ENCODE data around the gene OGT. TPM values are rescaled to one million over a fixed set of nuclear protein-coding genes. Genes with fewer than 3 reads are reported as not detected.
A peak's percentile ranks its signal among the peaks of the same experiment; 100 is the strongest.
"Not testable (repeated sequence)": the region's sequence is repeated elsewhere in the genome, so short reads cannot be mapped to it uniquely, and the experiment has no call there.

OGT gene
- total and polyA plus RNA-seq, 2 donors: 95.0 to 168 TPM

DNA sequence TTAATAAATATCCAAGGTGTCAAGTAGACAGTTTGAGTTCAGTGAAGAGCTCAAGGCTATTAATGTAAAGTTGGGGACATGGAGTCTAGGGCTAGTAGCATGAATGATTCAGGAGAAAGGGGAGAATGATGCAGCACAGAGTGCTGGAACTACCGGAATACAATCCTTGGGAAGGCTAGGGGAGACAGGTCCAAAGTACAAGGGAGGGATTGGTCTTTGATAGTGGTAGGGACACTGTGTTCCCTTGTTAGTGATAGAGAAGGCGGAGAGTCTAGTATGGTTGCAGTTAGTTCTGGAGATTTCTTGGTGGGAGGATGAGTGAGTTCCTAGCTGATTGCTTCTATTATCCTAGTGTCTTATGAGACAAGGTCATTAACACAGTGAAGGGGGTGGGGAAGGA is 54.0 kb downstream of the OGT start:
- Histone ChIP-seq H3K4me1 (ENCODE audit: control insufficient read depth in 2 of 2, insufficient read depth in 2 of 2, low read length in 2 of 2) (no peaks in the 10 kb centered on the region), H3K27me3 (ENCODE audit: control insufficient read depth in 2 of 2, insufficient read depth in 1 of 2, low read length in 1 of 2) (no peaks in the 10 kb centered on the region), H3K9me3 (ENCODE audit: control insufficient read depth in 2 of 2, insufficient read depth in 1 of 2, low read length in 1 of 2) (no peaks in the 10 kb centered on the region), H3K27ac (ENCODE audit: low read depth in 1 of 2, low read length in 1 of 2) (no peak overlapping the region), H3K4me3 (ENCODE audit: low read length in 2 of 2) (no peak overlapping the region), H3K36me3 (ENCODE audit: control insufficient read depth in 2 of 2, insufficient read depth in 2 of 2, low read length in 1 of 2) (no peaks in the 10 kb centered on the region)
- whole genome bisulfite sequencing: 98% methylated on average over 2 of the region's 2 CpGs
- DNase-seq (ENCODE audit: low read depth in 6 of 9, low spot score in 9 of 9): no peak

GRCh38 chrX:71593210-71593609 is 60.3 kb downstream of the OGT start:
- 95% methylated on average over 6 of the region's 8 CpGs for WGBS
- not testable (repeated sequence) for H3K9me3 ChIP-seq (ENCODE audit: control insufficient read depth in 2 of 2, insufficient read depth in 1 of 2, low read length in 1 of 2); DNase-seq (ENCODE audit: low read depth in 6 of 9, low spot score in 9 of 9)

DNA sequence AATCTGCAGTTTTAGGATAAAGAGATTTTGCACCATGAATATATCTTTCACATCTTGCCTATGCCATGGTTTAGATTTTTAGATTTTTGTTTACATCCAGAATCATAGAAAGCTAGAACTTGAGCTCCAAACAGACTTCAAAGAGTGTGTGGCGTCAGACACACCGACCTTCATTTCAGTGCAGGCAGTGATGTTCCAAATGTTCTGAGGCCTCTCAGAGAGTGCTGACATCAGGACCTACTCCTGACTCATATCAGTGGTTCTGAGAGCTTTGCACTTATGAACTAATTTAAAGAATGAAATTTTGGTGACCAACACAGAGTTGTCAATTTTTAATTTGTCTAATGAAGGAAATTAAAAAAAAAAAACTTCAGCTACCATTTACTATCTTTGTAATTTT is 67.1 kb downstream of the OGT start:
- 93% methylated on average over 2 of the region's 2 CpGs for WGBS
- peaks cover 31 to 34% of the 10 kb centered on the region in 2 donors for H3K36me3 ChIP-seq (ENCODE audit: control insufficient read depth in 2 of 2, insufficient read depth in 2 of 2, low read length in 1 of 2)

More at GRCh38 chrX:71593210-71593609, 60.3 kb downstream of the OGT start:
- not testable (repeated sequence) for H3K27ac ChIP-seq (ENCODE audit: low read depth in 1 of 2, low read length in 1 of 2); H3K4me3 ChIP-seq (ENCODE audit: low read length in 2 of 2); H3K4me1 ChIP-seq (ENCODE audit: control insufficient read depth in 2 of 2, insufficient read depth in 2 of 2, low read length in 2 of 2); H3K27me3 ChIP-seq (ENCODE audit: control insufficient read depth in 2 of 2, insufficient read depth in 1 of 2, low read length in 1 of 2)
- peaks cover 8 to 11% of the 10 kb centered on the region in 2 donors for H3K36me3 ChIP-seq (ENCODE audit: control insufficient read depth in 2 of 2, insufficient read depth in 2 of 2, low read length in 1 of 2)

DNA sequence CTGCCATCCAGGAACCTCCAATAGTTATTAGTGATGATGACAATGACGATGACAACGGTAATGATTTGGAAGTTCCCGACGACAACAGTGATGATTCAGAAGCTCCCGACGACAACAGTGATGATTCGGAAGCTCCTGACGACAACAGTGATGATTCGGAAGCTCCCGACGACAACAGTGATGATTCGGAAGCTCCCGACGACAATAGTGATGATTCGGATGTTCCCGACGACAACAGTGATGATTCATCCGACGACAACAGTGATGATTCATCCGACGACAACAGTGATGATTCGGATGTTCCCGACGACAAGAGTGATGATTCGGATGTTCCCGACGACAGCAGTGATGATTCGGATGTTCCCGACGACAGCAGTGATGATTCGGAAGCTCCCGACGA is 70.7 kb downstream of the OGT start:
- Histone ChIP-seq H3K4me1 (ENCODE audit: control insufficient read depth in 2 of 2, insufficient read depth in 2 of 2, low read length in 2 of 2) (peaks cover 0 to 15% of the 10 kb centered on the region in 2 donors), H3K27ac (ENCODE audit: low read depth in 1 of 2, low read length in 1 of 2) (no peak overlapping the region), H3K4me3 (ENCODE audit: low read length in 2 of 2) (no peak overlapping the region), H3K27me3 (ENCODE audit: control insufficient read depth in 2 of 2, insufficient read depth in 1 of 2, low read length in 1 of 2) (no peaks in the 10 kb centered on the region), H3K9me3 (ENCODE audit: control insufficient read depth in 2 of 2, insufficient read depth in 1 of 2, low read length in 1 of 2) (no peaks in the 10 kb centered on the region), H3K36me3 (ENCODE audit: control insufficient read depth in 2 of 2, insufficient read depth in 2 of 2, low read length in 1 of 2) (peaks cover 28 to 36% of the 10 kb centered on the region in 2 donors)
- DNase-seq (ENCODE audit: low read depth in 6 of 9, low spot score in 9 of 9): no peak
- 98% methylated on average over 33 of the region's 33 CpGs for WGBS

More for the DNA sequence above, 67.1 kb downstream of the OGT start:
- Histone ChIP-seq H3K27me3 (ENCODE audit: control insufficient read depth in 2 of 2, insufficient read depth in 1 of 2, low read length in 1 of 2) (no peaks in the 10 kb centered on the region), H3K4me3 (ENCODE audit: low read length in 2 of 2) (no peak overlapping the region), H3K9me3 (ENCODE audit: control insufficient read depth in 2 of 2, insufficient read depth in 1 of 2, low read length in 1 of 2) (no peaks in the 10 kb centered on the region), H3K4me1 (ENCODE audit: control insufficient read depth in 2 of 2, insufficient read depth in 2 of 2, low read length in 2 of 2) (no peaks in the 10 kb centered on the region), H3K27ac (ENCODE audit: low read depth in 1 of 2, low read length in 1 of 2) (no peak overlapping the region)
- DNase-seq (ENCODE audit: low read depth in 6 of 9, low spot score in 9 of 9): no peak

DNA sequence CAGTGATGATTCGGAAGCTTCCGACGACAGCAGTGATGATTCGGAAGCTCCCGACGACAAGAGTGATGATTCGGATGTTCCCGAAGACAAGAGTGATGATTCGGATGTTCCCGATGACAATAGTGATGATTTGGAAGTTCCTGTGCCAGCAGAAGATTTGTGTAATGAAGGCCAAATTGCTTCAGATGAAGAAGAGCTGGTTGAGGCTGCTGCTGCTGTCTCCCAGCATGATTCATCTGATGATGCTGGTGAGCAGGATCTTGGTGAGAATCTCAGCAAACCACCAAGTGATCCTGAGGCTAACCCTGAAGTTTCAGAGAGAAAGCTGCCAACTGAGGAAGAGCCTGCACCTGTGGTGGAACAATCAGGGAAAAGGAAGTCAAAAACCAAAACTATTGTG is 71.2 kb downstream of the OGT start:
- H3K4me1 ChIP-seq (ENCODE audit: control insufficient read depth in 2 of 2, insufficient read depth in 2 of 2, low read length in 2 of 2): peaks cover 0 to 15% of the 10 kb centered on the region in 2 donors
- 96% methylated on average over 10 of the region's 10 CpGs for WGBS
- no peak for DNase-seq (ENCODE audit: low read depth in 6 of 9, low spot score in 9 of 9)
- no peak overlapping the region for H3K27ac ChIP-seq (ENCODE audit: low read depth in 1 of 2, low read length in 1 of 2)
- no peaks in the 10 kb centered on the region for H3K9me3 ChIP-seq (ENCODE audit: control insufficient read depth in 2 of 2, insufficient read depth in 1 of 2, low read length in 1 of 2)
- H3K27me3 ChIP-seq (ENCODE audit: control insufficient read depth in 2 of 2, insufficient read depth in 1 of 2, low read length in 1 of 2): no peaks in the 10 kb centered on the region
- H3K4me3 ChIP-seq (ENCODE audit: low read length in 2 of 2): no peak overlapping the region
- H3K36me3 ChIP-seq (ENCODE audit: control insufficient read depth in 2 of 2, insufficient read depth in 2 of 2, low read length in 1 of 2): peaks cover 31 to 41% of the 10 kb centered on the region in 2 donors

DNA sequence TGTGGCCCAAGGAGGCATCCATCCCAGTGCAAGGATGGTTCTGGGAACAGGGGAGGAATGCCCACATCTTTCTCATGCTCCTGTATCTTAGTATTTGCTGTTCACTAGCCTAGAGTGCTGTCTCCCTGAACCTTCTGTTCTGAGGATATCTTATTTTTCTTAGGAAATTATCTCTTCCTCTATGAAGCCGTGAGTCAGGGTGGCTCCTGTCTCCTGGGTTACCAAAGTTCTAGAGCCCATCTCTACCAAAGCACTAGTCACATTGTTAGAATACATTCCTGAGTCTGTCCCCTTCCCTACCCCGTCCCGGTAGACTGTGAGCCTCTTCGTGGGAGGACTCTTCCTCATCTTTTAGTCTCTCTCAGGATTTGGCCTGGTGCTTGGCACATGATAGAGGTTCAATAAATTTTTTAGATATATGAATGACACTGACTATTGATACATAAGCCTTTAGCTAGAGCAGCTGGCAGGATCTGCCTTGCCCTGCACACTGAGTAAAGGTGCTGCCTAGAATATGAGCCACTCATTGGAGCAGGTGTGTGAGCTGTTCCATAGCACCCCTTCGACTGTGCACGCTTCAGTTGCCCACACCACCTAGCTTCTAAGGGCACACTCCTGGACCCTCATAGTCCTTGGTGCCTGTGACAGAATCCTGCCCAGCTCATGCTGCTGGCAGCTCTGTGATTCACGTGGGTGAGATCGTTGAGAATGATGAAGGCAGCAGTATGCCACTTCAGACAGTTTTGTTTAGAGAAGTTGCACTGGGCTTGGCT is 72.1 kb downstream of the OGT start:
- Histone ChIP-seq H3K36me3 (ENCODE audit: control insufficient read depth in 2 of 2, insufficient read depth in 2 of 2, low read length in 1 of 2) (peaks cover 35 to 46% of the 10 kb centered on the region in 2 donors), H3K4me1 (ENCODE audit: control insufficient read depth in 2 of 2, insufficient read depth in 2 of 2, low read length in 2 of 2) (peaks cover 0 to 15% of the 10 kb centered on the region in 2 donors), H3K9me3 (ENCODE audit: control insufficient read depth in 2 of 2, insufficient read depth in 1 of 2, low read length in 1 of 2) (no peaks in the 10 kb centered on the region), H3K27me3 (ENCODE audit: control insufficient read depth in 2 of 2, insufficient read depth in 1 of 2, low read length in 1 of 2) (no peaks in the 10 kb centered on the region), H3K27ac (ENCODE audit: low read depth in 1 of 2, low read length in 1 of 2) (no peak overlapping the region), H3K4me3 (ENCODE audit: low read length in 2 of 2) (no peak overlapping the region)
- DNase-seq (ENCODE audit: low read depth in 6 of 9, low spot score in 9 of 9): no peak
- WGBS: 95% methylated on average over 8 of the region's 8 CpGs

DNA sequence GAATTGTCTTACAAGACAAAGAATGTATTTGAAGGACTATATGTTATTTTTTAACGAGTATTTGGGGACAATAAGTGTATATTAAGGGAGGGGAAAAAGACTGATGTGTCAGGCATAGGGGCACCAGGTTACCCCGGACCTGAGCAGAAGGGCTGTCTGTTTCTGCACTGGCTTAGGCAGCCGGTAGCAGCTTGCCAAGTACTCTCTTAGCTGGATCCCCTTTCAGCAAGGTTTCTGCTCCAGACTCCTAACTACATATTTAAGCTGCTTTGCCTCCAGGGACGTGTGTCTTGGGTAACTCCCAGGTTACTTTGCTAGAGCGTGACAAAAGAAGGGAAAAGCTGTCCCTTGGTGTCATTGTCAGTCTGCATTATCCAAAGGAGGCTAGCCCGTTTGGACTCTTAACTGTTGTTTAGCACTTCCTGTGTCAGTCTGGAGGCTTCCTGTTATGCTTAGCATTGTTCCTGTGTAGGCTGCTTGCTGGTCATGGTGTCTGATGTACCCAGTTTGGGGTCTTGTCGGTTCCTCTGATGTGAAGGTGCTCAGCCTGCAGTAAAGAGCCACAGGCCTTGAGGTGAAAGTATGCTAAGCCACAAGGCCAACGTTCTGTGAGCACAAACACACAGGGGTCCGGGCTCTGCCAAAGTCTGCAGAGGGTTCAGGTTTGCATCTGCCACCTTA is 73.8 kb downstream of the OGT start:
- H3K4me1 ChIP-seq (ENCODE audit: control insufficient read depth in 2 of 2, insufficient read depth in 2 of 2, low read length in 2 of 2): peaks cover 0 to 15% of the 10 kb centered on the region in 2 donors
- no peaks in the 10 kb centered on the region for H3K27me3 ChIP-seq (ENCODE audit: control insufficient read depth in 2 of 2, insufficient read depth in 1 of 2, low read length in 1 of 2)
- peak in 2 of 9 donors; percentile 29 to 58 for DNase-seq (ENCODE audit: low read depth in 6 of 9, low spot score in 9 of 9)
- H3K4me3 ChIP-seq (ENCODE audit: low read length in 2 of 2): no peak overlapping the region
- peak overlapping the region; percentile 73 for H3K27ac ChIP-seq (ENCODE audit: low read depth in 1 of 2, low read length in 1 of 2)
- 60% methylated on average over 9 of the region's 9 CpGs for WGBS
- H3K36me3 ChIP-seq (ENCODE audit: control insufficient read depth in 2 of 2, insufficient read depth in 2 of 2, low read length in 1 of 2): peaks cover 45 to 56% of the 10 kb centered on the region in 2 donors
- H3K9me3 ChIP-seq (ENCODE audit: control insufficient read depth in 2 of 2, insufficient read depth in 1 of 2, low read length in 1 of 2): no peaks in the 10 kb centered on the region

DNA sequence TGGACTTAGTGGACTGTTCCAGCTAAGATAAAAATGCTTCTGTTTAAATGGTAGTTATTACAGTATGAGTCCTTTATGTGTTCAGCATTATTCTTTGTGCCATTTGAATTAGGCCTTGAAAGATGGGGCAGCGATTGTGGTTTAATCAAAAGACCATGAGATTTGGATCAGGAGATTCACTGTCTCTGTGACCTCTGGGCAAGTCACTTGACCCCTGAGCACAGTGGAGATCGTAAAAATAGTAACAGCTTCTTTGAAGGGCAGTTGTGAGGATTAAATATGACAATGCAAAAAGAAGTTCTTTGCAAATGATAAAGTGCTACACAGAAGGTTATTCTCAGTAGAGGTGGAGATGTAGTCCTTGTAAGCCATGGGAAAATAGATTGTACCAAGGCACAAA is 74.6 kb downstream of the OGT start:
- Histone ChIP-seq H3K27me3 (ENCODE audit: control insufficient read depth in 2 of 2, insufficient read depth in 1 of 2, low read length in 1 of 2) (no peaks in the 10 kb centered on the region), H3K4me3 (ENCODE audit: low read length in 2 of 2) (no peak overlapping the region), H3K36me3 (ENCODE audit: control insufficient read depth in 2 of 2, insufficient read depth in 2 of 2, low read length in 1 of 2) (peaks cover 45 to 57% of the 10 kb centered on the region in 2 donors), H3K9me3 (ENCODE audit: control insufficient read depth in 2 of 2, insufficient read depth in 1 of 2, low read length in 1 of 2) (no peaks in the 10 kb centered on the region), H3K4me1 (ENCODE audit: control insufficient read depth in 2 of 2, insufficient read depth in 2 of 2, low read length in 2 of 2) (peaks cover 0 to 15% of the 10 kb centered on the region in 2 donors), H3K27ac (ENCODE audit: low read depth in 1 of 2, low read length in 1 of 2) (no peak overlapping the region)
- no peak for DNase-seq (ENCODE audit: low read depth in 6 of 9, low spot score in 9 of 9)
- 98% methylated on average over 2 of the region's 2 CpGs for WGBS

DNA sequence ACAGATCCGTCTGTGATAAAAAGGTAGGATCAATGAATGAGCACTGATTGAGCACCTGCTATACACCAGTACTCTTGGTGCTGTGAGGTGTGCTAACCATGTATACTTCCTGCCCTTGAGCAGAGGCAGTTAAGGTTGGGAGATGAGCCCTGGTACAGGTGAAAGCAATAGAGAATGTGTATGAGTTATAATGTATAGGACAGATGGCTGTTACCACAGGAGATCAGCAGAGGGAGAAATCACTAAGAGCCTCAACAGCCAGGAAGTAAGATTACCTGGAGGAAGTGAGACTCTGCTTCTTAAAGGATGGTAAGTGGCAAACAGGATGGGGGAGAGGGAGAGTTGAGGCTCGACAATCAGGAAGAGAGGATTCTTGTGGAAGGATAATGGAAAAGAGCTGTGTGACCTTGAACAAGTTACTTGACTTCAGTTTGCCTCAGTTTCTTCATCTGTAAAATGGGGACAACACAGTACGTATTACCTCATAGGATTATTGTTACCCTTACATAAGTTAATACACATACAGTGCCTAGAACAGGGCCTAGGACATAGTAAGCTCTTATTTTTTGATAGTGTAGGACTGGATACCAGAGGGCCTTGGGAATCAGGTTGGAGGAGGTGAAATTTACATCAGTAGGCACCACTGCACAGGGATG is 76.3 kb downstream of the OGT start:
- peaks cover 0 to 15% of the 10 kb centered on the region in 2 donors for H3K4me1 ChIP-seq (ENCODE audit: control insufficient read depth in 2 of 2, insufficient read depth in 2 of 2, low read length in 2 of 2)
- no peaks in the 10 kb centered on the region for H3K27me3 ChIP-seq (ENCODE audit: control insufficient read depth in 2 of 2, insufficient read depth in 1 of 2, low read length in 1 of 2)
- no peaks in the 10 kb centered on the region for H3K9me3 ChIP-seq (ENCODE audit: control insufficient read depth in 2 of 2, insufficient read depth in 1 of 2, low read length in 1 of 2)
- H3K36me3 ChIP-seq (ENCODE audit: control insufficient read depth in 2 of 2, insufficient read depth in 2 of 2, low read length in 1 of 2): peaks cover 48 to 53% of the 10 kb centered on the region in 2 donors
- no peak overlapping the region for H3K27ac ChIP-seq (ENCODE audit: low read depth in 1 of 2, low read length in 1 of 2)
- no peak for DNase-seq (ENCODE audit: low read depth in 6 of 9, low spot score in 9 of 9)
- no peak overlapping the region for H3K4me3 ChIP-seq (ENCODE audit: low read length in 2 of 2)
- 94% methylated on average over 3 of the region's 3 CpGs for WGBS

Data from thymus (tissue), 11 donors.